GM19328 (cell line): ENCODE data around the gene SYNDIG1.

Experiments used
- ATAC-seq: cut with Tn5 transposase; IDR thresholded peaks from one replicate; pipeline ENCODE4 v1.9.1; 2021; ENCODE audit warnings: mild to moderate bottlenecking, moderate library complexity; ENCODE audit not compliant: unreplicated experiment

Gene SYNDIG1

DNA sequence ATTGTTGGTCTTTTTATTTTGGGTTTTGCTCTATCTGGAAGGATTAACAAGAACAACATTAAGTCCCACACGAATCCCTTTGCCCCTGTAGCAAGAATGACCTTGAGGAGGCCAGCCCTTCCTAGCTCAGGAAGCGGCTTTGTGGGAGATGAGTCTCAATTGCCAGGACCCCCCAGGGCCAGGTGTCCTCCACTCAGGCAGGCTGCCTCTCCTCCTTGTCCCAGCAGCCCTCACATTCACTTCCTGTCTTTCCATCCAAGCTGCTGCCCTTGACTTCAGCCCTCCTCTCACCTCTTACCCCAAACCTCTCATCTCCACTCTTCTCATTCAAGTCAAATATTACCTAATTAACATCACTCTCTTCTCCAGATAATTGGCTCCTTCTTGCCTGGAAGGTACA, 22.6 kb upstream of the SYNDIG1 start:
- no peak for ATAC-seq

DNA sequence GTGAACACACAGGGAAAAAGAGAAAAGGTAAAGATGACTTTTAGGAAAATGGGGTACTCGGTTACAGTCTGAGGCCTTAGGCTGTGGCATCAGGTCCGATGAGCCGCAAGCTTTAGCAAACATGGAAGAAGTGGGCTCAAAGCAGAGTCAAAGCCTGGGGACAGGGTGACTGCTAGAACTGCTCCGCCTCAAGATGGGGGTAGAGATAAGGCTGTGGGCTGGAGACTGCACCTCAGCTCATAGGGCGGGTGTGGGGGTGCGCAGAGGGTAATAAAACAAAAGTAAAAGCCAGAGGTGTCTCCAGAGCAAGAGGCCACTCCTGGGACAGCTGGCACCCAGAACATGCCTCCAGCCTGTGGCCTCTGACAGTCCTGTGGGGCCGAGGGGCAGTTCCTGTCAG, 21.3 kb upstream of the SYNDIG1 start:
- ATAC-seq, result no peak

DNA sequence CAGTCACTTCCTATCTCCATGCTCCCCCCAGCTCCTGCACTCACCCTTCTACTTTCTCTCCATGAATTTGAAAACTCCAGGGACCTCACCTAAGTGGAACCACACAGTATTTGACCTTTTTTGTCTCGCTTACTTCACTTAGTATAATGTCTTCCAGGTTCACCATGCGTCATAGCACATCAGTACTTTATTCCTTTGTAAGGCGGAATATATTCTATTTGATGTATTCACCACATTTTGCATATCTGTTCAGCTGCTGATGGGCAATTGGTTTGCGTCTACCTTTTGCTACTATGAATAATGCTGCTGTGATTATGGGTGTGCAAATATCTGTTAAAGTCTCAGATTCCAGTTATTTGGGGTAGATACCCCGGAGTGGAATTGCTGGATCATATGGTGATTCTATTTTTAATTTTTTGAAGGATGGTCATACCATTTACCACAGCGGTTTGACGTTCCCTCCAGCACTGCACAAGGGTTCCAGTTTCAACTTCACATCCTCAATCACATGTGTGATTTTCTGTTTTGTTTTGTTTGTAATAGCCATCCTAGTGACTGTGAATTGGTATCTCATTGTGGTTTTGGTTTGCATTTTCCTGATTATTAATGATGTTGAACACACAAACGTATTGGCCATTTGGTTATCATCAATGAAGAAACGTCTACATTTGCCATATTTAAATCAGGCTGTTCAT, 20.3 kb upstream of the SYNDIG1 start:
- no peak for ATAC-seq

DNA sequence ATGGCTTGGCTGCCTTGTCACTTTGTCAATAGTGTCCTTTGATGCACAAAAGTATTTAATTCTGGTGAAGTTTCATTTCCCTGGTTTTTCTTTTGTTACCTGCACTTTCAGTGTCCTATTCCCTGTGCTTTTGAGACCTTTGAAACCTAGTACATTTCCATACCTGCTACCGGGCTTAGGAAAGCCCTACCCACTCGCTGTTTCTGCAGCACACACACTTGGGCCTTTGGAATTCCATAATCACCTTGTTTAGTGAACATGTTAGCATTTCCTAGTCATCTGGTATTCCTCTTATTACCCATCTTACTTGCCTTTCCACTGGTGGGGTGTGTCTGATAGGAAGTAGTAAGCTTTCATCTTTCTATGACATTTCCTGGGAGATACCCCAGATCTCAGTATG, 19.3 kb upstream of the SYNDIG1 start:
- no peak for ATAC-seq

DNA sequence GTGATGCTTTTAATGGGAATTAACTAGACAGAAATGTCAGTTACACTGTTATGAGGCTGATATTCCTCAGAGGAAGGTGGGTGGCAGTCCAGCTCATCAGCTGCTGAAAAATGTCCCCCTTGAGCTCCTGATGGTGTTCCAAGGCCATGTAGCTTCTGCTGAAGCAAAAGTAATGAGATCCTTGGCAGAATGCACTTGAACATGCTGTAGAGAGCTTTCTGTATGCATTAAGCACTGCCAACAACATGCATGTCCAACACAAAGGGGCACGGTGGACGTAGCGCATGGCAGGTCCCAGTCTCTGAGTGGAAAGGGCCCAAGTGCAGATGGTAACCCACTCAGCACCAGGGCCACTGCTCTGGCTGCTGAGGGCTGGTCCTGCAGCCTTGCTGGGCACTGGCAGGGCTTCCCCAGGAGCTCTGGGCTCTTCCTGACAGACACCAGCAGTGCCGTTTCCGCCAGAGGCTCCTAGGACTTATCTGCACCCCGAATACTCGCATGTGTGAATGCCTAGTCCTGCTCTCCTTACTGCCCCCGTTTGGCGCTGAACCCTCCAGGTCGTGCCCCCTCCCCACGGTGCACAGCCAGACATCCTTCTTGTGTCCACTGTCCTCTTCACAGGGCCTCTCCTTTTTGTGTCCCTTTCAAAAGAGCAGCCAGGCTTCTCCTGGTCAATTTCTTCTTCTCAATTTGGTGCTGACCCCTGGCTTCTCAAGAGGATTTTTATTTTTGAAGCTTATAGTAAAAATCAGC, 18.6 kb upstream of the SYNDIG1 start:
- ATAC-seq, result no peak

DNA sequence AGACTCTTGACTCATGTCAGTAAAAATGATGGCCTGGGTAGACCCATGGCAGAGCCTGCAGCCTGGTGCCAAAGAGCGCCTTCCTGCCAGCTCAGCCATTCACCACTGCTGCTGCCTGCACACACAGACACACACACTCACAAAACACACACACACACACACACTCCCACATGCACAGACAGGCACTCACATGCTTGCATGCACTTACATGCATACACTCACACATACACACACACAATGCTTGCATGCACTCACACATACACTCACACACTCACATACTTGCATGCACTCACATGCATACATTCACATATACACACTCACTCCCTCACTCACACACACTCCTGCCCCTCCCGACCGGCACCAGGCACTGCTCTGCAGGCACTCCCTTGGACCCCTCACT, 18.0 kb upstream of the SYNDIG1 start:
- ATAC-seq, result no peak

DNA sequence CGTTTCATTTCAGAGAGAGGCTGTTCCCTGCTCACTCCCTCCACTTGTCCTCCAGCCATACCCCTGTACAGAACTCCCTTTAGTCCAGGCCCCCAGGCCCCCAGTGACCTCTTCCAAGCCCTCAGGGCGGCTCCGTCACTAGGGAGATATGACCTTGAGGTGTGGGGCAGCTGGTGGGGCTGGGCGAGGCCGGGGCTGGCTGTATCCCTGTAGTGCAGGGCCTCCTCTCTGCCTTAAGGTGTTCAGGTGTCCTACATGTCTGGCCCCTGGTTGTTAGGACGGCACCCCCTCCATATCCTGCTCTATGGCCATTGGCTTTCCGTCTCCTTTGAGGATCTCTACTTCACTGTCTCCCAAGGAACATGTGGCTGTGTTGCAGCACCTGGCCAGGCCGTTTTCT, 17.4 kb upstream of the SYNDIG1 start:
- ATAC-seq, result no peak

DNA sequence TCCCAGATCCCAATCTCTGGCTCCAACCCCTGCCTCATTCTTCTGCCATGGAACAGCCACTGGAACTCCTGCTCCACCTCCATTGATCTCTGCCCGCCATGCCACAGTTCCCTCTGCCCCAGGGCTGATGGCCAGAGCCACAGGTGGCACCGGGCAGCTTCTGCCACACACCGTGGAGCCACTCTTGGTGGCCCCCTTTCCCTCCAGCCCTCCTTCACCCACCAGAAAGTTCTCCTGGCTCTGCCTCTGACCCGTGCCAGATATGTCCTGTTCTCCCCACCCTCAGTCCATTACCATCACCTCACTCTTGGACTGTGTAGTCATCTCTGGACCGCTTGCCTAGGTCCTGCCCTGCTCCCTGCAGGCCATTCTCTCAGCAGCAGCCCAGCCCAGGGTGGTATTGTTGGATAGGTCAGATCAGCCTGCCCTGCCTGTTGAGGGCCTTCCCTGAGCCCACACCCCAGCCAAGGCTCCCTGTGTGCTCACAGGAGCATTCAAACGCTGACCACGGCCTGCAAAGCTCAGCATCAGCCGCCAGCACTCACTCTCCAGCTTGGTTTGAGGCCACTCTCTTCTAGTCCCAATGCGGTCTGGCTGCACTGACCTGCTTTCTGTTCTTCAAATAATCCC, 16.8 kb upstream of the SYNDIG1 start:
- ATAC-seq, result no peak

DNA sequence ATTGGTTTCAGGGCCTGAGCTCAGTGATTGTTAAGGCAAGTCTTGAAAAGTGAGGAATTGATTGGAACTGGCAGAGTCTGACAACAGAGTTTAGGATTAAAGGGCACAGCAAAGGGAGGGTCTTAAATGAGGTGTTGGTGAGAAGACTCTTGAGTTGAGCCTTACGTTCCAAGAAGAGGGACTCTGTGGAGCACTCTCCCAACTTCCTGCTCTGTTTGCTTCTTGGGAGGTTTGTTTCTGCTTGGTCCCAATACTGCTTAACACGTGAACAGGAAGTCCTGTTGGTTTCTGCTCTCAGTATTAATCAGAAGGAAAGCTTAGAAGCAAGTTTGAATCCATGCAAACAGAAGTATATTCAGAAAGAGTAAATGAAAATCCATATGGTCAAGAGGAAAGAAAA, 15.6 kb upstream of the SYNDIG1 start:
- ATAC-seq, result no peak

DNA sequence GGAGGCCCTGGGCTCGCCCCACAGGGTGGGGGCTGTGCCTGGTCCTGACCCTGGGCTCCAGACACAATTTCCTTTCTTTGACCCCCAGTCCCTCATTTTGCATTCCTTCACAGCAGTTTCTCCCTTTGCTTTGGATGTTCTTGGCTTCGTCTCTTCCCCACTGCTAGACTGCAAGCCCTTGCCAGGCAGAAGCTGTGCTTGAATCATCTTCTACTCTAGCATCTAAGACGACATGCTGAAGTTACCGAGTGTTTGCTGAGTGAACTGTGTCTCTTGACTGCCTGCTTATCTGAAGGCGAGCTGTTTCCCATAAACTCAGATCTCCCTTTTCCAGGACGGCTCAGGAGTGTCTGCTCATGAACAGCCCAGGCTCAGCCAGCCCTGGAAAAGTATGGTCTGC, 14.3 kb upstream of the SYNDIG1 start:
- no peak for ATAC-seq

DNA sequence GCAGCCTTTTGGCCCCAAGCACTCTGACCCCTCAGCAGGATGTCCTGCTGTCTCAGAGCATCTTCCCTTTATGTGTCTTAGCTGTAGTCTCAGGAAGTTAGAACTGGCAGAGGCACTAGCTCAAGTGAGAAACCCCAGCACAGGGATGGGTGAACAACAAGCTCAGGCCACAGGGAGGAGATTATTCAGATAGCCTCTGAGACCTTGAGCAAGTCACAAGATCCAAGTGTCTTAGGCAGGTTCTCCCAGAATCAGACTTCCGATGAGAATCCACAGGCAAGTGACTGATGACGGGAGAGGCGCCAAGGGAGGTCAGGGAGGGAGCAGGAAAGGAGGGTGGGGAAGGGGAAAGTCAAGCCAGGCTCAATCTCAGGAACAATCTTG, 13.0 kb upstream of the SYNDIG1 start:
- ATAC-seq, result no peak

DNA sequence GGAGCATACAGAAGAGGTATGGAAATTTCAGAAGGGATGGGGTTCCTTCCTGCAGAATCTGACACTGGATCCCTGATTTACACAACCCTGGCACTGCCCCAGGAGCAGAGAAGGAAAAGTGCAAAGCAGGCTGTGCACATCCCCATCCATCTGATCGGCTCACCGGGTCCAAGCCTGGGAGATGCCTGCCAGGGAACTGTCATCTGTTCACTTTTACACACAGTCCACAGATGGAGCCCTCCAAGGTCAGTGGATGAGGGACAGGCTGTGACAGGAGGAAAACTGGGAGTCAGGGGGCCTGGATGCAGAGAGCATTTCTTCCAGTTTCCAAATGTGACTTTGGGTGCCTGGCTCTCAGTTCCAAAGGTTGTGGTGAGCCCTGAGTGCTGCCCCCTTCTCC, 11.0 kb upstream of the SYNDIG1 start:
- no peak for ATAC-seq

DNA sequence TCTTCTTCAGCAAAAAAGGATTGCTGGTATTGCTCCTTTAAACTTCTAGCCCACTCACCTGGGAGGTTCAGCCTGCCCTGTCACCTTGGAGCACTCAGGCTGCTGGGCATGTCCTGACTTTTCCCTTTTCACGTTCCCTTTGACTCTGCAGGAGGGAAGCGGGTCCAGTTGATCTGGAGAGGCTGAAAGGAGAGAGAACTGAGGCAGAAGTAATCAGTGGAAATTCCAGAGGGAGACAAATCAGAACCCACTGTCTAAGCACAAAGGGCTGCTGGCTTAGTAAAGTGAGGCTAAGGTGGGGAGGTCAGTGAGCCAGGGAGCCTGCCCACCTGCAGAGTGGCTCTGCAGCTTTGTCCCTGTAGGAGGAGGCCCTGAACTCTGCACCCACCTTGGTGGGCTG, 9.7 kb upstream of the SYNDIG1 start:
- ATAC-seq, result no peak

DNA sequence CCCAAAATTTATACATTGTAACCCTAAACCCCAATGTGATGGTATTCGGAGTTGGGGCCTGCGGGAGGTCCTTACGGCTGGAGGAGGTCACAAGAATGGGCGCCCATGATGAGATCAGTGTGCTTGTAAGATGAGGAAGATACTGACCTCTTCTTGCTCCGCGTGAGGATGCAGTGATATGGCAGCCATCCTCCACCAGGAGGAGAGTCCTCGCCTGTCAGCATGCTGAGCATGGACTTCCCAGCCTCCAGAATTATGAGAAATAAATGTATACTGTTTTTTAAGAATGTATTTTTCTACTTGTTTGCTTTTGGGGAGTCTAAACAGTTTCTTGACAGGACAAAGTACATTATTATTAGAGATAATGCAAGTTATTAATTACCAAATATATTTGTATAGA, 8.7 kb upstream of the SYNDIG1 start:
- ATAC-seq, result no peak

DNA sequence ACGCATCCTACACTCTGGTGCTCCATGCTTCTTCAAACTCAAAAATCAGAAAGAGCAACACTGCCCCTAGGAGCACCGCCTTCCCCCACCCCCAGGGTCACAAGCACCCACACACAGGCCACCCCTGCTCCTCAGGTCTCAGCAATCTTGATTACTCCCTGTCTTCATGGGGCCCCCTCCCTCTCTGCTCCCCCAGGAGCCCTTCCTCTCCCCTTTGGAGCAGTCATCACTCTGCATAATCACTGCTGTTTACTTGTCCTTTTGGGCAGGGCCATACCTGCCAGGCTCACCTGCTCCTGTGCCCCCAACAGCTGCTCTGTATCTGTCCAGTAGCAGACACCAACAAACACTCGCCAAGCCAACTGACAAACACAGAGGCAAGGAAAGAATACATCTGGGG, 7.6 kb upstream of the SYNDIG1 start:
- no peak for ATAC-seq

DNA sequence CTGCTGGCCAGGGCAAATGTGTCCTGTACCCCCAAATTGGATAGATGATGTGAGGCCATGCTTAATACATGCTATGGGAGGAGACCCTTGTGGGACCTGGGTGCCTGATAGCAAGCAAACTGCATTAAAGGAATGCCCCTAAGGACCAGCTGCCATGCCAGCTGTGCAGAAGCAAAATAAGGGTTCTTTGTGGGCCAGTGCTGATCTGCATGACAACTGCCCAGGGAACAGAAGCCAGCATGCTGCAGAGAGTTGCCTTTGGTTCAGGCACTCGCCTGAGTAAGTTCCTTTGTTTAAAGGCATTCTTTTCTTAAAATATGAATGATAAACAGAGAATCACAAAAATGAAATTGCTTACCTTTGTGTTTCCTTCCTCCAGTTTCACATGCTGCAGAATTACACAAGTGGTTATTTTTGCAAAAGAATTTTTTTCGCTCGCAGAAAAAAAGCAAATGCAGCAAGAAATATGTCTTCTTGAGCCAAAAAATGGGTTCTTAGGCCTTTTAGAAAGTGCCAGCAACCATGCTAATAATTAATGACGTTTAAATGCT, 6.9 kb upstream of the SYNDIG1 start:
- ATAC-seq, result no peak

DNA sequence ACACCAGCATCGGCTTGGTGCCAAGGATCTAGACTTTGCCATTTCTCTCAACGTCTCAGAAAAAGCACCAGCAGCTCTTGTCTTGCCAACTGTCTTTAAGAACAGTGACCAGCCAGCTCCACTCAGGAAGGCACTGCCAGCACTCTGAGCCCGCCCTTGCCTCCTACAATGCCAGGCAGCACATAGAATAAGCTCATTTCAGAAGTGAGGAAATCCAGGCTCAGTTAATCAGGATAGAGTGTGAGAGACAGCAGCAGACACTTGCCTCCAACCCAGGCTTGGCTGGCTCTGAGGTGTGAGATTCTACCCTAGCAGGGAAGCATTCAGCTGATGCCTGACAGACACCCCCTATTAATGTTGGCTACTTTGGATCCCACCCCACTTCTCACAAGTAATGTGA, 4.3 kb upstream of the SYNDIG1 start:
- no peak for ATAC-seq

DNA sequence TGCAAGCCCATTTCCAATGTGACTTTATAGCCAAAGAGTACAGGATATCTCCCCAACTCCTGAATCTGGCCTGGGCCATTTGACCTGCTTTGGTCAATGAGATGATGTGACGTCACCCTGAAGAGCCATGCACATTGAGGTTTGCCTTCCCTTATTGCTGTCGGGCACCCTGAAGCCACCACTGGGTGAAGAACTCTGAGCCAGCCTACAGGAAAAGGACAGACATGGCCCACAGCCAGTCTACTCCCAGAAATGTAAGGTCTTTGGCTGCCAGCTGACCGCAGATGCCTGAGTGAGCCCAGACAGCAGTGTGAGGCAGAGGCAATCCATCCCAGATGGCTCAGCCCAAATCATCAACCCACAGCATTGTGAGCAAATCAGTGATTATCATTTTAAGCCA, 3.7 kb upstream of the SYNDIG1 start:
- ATAC-seq, result no peak

DNA sequence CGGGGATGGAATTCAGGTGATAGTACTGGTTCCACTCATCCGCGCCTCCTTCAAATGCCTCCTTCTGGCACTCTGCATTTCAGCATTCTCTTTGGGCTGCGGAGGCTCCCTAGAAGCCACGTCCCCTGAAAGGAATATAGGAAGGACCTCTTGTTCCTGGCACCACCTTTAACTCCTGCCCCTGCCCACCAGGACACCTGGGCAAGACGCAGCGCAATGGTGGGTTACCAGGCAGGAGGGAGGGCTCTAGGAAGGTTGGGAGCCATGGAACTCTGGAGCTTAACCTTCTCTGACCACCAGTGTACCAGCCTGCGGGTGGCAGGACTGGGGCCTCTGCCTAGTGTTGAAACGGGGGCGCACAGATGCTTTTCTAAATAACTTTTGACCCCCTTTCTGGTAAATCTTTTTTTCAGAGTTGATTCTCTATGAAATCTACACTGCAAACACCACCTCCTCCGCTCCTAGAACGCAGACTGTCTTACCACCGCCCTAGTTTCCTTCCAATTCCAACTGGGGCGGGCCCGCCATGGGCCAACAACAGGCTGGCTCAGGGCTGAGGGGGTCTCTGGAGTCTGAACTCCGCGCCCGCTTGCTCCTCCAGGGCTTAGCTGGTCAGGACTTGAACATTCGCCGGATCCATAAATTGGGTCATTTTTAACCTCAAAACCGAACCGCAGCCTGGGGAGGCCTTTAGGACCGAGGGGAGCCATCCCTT, 871 bp upstream of the SYNDIG1 start:
- ATAC-seq, result no peak

DNA sequence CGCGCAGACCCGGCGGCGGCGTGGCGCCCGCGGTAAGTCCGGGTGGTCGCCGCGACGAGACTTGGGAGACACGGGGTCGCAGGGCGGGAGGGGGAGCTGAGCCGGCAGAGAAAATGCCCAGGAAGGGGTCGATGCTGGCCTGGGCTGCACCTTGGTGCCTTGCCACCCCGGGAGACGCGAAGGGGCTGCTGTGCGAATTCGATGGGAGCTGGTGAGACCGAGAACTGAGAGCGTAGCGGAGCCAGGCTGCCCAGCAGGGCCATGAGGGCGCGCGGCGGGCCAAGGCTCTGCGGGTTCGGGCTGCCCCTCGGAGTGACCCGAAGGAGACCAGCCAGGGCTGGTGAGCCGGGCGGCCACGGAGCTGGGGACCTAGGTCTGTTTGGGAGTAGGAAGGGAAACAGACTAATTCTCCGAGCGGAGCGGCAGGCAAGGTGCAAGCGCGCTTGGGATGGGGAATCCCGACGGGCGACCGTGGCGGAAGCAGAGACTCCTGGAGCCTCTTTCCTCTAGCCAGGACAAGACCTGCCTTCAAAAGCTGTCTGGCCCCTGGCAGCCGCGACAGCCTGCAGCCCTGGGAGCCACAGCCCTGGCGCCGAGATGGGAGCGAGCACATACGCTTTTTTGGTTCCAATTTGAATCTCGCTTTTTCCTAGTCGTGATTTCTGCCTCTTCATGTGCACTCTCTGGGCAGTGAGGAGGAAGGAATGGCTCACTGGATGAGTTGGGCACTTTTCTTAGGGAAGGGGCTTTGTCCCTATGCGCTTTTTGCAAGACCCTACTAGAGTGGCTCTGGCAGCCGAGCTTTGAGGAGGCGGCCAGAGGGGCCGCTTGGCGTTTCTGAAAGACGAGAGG, 691 bp downstream of the SYNDIG1 start:
- ATAC-seq, result no peak
